ENCODE results near the gene OR51Q1. TPM values are rescaled to one million over a fixed set of nuclear protein-coding genes. Genes with fewer than 3 reads are reported as not detected.

The OR51Q1 gene
- polyA plus RNA-seq, 1 experiment = not detected

DNA sequence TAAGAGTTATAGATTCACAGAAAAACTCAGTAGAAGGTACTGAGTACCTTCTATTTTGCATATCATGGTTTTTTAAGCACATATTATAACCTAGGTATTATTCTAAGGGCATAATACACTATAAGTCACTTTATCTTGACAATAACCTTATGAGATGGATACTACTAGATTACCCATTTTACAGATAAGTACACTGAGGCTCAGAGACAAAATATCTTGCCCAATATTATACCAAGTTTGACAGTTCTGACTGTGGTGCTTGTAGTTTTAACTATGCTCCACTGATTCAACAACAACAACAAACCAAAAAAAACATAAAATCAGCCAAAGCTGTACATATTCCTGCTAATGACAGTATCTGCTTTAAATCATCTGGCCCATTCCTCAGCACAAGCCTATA lies 27.8 kb upstream of the OR51Q1 start:
- ChIA-PET POLR2A (no interaction called here), CTCF (no interaction called here)
- no peak for DNase-seq (ENCODE audit: low read depth)
- H3K4me3 ChIP-seq (ENCODE audit: low read depth, low read length) = no peak overlapping the region
- TF ChIP-seq, protein P1, sequence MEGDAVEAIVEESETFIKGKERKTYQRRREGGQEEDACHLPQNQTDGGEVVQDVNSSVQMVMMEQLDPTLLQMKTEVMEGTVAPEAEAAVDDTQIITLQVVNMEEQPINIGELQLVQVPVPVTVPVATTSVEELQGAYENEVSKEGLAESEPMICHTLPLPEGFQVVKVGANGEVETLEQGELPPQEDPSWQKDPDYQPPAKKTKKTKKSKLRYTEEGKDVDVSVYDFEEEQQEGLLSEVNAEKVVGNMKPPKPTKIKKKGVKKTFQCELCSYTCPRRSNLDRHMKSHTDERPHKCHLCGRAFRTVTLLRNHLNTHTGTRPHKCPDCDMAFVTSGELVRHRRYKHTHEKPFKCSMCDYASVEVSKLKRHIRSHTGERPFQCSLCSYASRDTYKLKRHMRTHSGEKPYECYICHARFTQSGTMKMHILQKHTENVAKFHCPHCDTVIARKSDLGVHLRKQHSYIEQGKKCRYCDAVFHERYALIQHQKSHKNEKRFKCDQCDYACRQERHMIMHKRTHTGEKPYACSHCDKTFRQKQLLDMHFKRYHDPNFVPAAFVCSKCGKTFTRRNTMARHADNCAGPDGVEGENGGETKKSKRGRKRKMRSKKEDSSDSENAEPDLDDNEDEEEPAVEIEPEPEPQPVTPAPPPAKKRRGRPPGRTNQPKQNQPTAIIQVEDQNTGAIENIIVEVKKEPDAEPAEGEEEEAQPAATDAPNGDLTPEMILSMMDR (IDR thresholded peaks at IDR 0.05; ENCODE audit: insufficient read depth, low read depth, low read length) = no peak
- H3K36me3 ChIP-seq (ENCODE audit: control insufficient read depth, insufficient read depth, low read length) = no peaks in the 10 kb centered on the region
- no peaks in the 10 kb centered on the region for H3K27me3 ChIP-seq (ENCODE audit: control insufficient read depth, insufficient read depth, low read length)

DNA sequence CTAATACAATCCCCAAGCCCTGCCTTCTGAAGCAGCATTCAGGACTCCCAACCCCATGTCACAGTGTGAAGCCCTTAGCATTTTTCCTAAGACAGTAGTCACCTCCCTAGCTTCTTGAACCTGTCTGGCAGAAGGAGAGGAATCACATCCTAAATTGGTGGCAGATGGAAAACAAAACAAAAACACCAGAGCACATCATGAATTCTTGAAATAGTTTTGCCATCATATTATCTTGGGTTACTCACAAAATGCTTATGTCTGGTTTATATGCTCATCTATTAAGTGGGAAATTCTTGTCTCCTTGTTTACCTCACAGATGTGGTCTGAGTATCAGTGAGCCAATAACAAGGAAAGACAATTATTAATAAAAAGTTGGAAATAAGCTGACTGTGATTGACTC lies 23.0 kb upstream of the OR51Q1 start:
- no peaks in the 10 kb centered on the region for H3K27me3 ChIP-seq (ENCODE audit: control insufficient read depth, insufficient read depth, low read length)
- TF ChIP-seq, protein P1 (IDR thresholded peaks at IDR 0.05; ENCODE audit: insufficient read depth, low read depth, low read length) = no peak
- no peak for DNase-seq (ENCODE audit: low read depth)
- ChIA-PET POLR2A (no interaction called here), CTCF (no interaction called here)
- H3K36me3 ChIP-seq (ENCODE audit: control insufficient read depth, insufficient read depth, low read length) = no peaks in the 10 kb centered on the region
- H3K4me3 ChIP-seq (ENCODE audit: low read depth, low read length) = no peak overlapping the region

DNA sequence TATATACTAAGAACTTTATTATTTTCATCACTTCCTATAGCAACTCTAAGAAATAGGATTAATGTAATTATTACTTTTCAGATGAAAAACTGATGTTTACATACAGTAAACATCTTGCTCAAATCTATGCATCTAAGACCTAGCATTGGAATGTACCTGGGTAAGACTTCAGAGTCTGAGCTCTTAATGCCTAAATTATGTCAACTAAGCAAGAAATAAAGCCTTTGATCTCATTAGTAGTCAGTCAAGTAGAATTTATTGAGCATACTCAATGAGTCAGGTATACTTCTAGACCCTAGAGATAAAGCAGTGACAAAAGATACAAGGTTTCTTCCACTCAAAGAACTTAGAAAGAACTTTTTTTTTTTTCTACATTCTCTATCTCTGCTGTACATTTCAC lies 16.7 kb upstream of the OR51Q1 start:
- ChIA-PET CTCF (no interaction called here), POLR2A (no interaction called here)
- no peaks in the 10 kb centered on the region for H3K27me3 ChIP-seq (ENCODE audit: control insufficient read depth, insufficient read depth, low read length)

DNA sequence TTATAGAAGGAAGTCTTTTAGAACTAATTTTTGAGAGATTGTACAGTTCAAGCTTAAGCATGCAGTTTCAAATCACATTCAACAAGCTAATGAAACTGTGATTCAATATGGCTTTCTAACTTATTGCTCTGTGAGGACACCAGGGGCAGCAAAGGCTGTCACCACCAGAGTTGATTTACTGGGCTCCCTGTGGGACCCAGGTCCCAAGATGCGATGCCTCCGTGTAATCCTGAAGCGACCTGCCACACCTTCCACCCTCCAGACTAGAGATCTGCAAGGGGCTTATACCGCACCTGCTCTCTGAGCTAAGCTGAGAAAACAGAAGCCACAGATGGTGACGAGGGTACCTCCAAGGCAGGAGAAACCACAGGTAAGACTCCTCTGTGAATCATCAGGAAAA lies 918 bp upstream of the OR51Q1 start:
- no peaks in the 10 kb centered on the region for H3K36me3 ChIP-seq (ENCODE audit: control insufficient read depth, insufficient read depth, low read length)
- H3K27me3 ChIP-seq (ENCODE audit: control insufficient read depth, insufficient read depth, low read length) = no peaks in the 10 kb centered on the region
- H3K4me3 ChIP-seq (ENCODE audit: low read depth, low read length) = no peak overlapping the region
- ChIA-PET POLR2A (no interaction called here), CTCF (interaction anchor here (0.7 kb wide), 1 partner anchor 166 kb away, joined by 3 read pairs; no protein-coding TSS in a partner anchor)
- TF ChIP-seq, protein P1 (IDR thresholded peaks at IDR 0.05; ENCODE audit: insufficient read depth, low read depth, low read length) = no peak
- no peak for DNase-seq (ENCODE audit: low read depth)

More for the DNA sequence above, 16.7 kb upstream of the OR51Q1 start:
- TF ChIP-seq, protein P1 (IDR thresholded peaks at IDR 0.05; ENCODE audit: insufficient read depth, low read depth, low read length) = no peak
- no peaks in the 10 kb centered on the region for H3K36me3 ChIP-seq (ENCODE audit: control insufficient read depth, insufficient read depth, low read length)
- DNase-seq (ENCODE audit: low read depth) = no peak
- H3K4me3 ChIP-seq (ENCODE audit: low read depth, low read length) = no peak overlapping the region

DNA sequence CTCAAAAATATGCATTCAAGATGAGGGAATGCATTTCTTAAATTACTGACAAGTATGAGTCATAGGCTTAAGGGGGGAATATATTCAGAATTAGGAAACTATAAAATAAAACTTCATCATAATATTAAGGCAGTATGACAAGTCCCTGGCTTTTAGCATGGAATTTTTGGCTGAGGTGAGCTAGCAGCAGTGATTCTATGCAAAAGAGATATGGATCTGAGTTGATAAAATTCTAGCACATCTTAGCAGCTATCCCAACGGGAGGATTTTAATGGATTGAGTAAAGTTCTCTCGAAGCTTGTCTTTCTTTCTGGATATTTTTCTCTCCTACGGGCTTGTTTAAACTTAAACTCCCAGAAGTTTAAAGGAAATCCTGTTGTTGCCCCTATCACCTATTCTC lies 1.2 kb downstream of the OR51Q1 start:
- DNase-seq (ENCODE audit: low read depth) = no peak
- POLR2A ChIA-PET = no interaction called here
- TF ChIP-seq, protein P1 (IDR thresholded peaks at IDR 0.05; ENCODE audit: insufficient read depth, low read depth, low read length) = no peak
- no peaks in the 10 kb centered on the region for H3K27me3 ChIP-seq (ENCODE audit: control insufficient read depth, insufficient read depth, low read length)
- no peaks in the 10 kb centered on the region for H3K36me3 ChIP-seq (ENCODE audit: control insufficient read depth, insufficient read depth, low read length)
- CTCF ChIA-PET = no interaction called here
- no peak overlapping the region for H3K4me3 ChIP-seq (ENCODE audit: low read depth, low read length)
